HepG2 (cell line): ENCODE results near the gene CAPN12. TPM values are rescaled to one million over a fixed set of nuclear protein-coding genes. Genes with fewer than 3 reads are reported as not detected.
A peak's percentile ranks its signal among the peaks of the same experiment; 100 is the strongest.

Experiments used
- ARID4A ChIP-seq: sonication (generic); formaldehyde crosslinking; IDR thresholded peaks from 2 replicates; pipeline ENCODE4 v1.5.0; 2020; ENCODE audit warnings: mild to moderate bottlenecking, missing genetic modification reagents, borderline replicate concordance
- CERS6 ChIP-seq: sonication (generic); formaldehyde crosslinking; IDR thresholded peaks from 2 replicates; pipeline ENCODE4 v1.5.0; 2020; ENCODE audit warnings: missing genetic modification reagents
- ELK4 ChIP-seq: sonication (generic); formaldehyde crosslinking; IDR thresholded peaks from 2 replicates; pipeline ENCODE4 v1.9.0; 2021; ENCODE audit warnings: missing genetic modification reagents, borderline replicate concordance
- HDAC1 ChIP-seq: sonication (generic); formaldehyde crosslinking; IDR thresholded peaks from 2 replicates; pipeline ENCODE4 v1.5.1; 2020; ENCODE audit warnings: mild to moderate bottlenecking, missing genetic modification reagents
- HMGXB4 ChIP-seq, 2 experiments: sonication (generic) in 1 of 2; formaldehyde crosslinking in 1 of 2; IDR thresholded peaks; 2 replicates each; pipeline versions ENCODE4 v1.4.0 to v1.6.1; 2018 to 2020; ENCODE audit warnings: missing genetic modification reagents in 2 of 2, borderline replicate concordance in 1 of 2, low read depth in 1 of 2, mild to moderate bottlenecking in 1 of 2, missing biosample characterization in 1 of 2
- JUNB ChIP-seq: sonication (generic); formaldehyde crosslinking; IDR thresholded peaks from 2 replicates; pipeline ENCODE4 v1.8.0; 2022; ENCODE audit warnings: missing genetic modification reagents, mild to moderate bottlenecking, borderline replicate concordance
- KMT2A ChIP-seq: sonication (generic); formaldehyde crosslinking; IDR thresholded peaks from 2 replicates; pipeline ENCODE4 v1.4.0; 2020; ENCODE audit warnings: missing genetic modification reagents
- MEIS1 ChIP-seq: sonication (generic); formaldehyde crosslinking; IDR thresholded peaks from 2 replicates; pipeline ENCODE4 v1.9.0; 2021; ENCODE audit warnings: mild to moderate bottlenecking, missing genetic modification reagents, moderate library complexity, borderline replicate concordance
- NFYC ChIP-seq: IDR thresholded peaks from 2 replicates; pipeline ENCODE4 v1.6.1; 2016; ENCODE audit warnings: missing genetic modification reagents, missing compliant biosample characterization
- SP5 ChIP-seq: IDR thresholded peaks from 2 replicates; pipeline ENCODE4 v1.6.1; 2016; ENCODE audit warnings: low read depth, borderline replicate concordance
- XRCC5 ChIP-seq: fragments of 200-400 bp; formaldehyde crosslinking; optimal IDR thresholded peaks from 2 replicates; pipeline ENCODE3; 2017; ENCODE audit warnings: mild to moderate bottlenecking, low read length
- YEATS2 ChIP-seq: sonication (generic); formaldehyde crosslinking; IDR thresholded peaks from 2 replicates; pipeline ENCODE4 v1.4.0; 2020; ENCODE audit warnings: missing genetic modification reagents, borderline replicate concordance
- ZBTB44 ChIP-seq: sonication (generic); formaldehyde crosslinking; IDR thresholded peaks from 2 replicates; pipeline ENCODE4 v1.4.0; 2020; ENCODE audit warnings: missing genetic modification reagents
- ZNF235 ChIP-seq: sonication (generic); formaldehyde crosslinking; IDR thresholded peaks from 2 replicates; pipeline ENCODE4 v1.8.1; 2023; ENCODE audit warnings: mild to moderate bottlenecking, missing genetic modification reagents, borderline replicate concordance
- ZNF3 ChIP-seq: IDR thresholded peaks from 2 replicates; pipeline ENCODE4 v1.7.0; 2017; ENCODE audit warnings: inconsistent platforms
- ZNF576 ChIP-seq: sonication (generic); formaldehyde crosslinking; IDR thresholded peaks from 2 replicates; pipeline ENCODE4 v1.4.0; 2020; ENCODE audit warnings: mild to moderate bottlenecking, missing genetic modification reagents
- ZNF713 ChIP-seq: sonication (generic); formaldehyde crosslinking; IDR thresholded peaks from 2 replicates; pipeline ENCODE4 v1.4.0; 2020; ENCODE audit warnings: mild to moderate bottlenecking, missing genetic modification reagents
- ZNF724P ChIP-seq: sonication (generic); formaldehyde crosslinking; IDR thresholded peaks from 2 replicates; pipeline ENCODE4 v1.8.0; 2022; ENCODE audit warnings: missing genetic modification reagents, borderline replicate concordance
- polyA plus RNA-seq, 8 experiments: library from polyadenylated mRNA; depleted of rRNA in 3 of 8; stranded (reverse) in 7 of 8; unstranded in 1 of 8; fragments of >200 nt; fragmentation: Illumina TruSeq in 4 of 8; extraction: Trizol in 4 of 8; gene quantifications; 2 replicates each; pipeline versions ENCODE4 v1.2.1 to v1.2.3, GENCODE V29; 2011 to 2016; ENCODE audit warnings: low read depth in 4 of 8, missing spikeins in 1 of 8, mixed read lengths in 1 of 8; ENCODE audit not compliant: insufficient read depth in 1 of 8
- total RNA-seq, 5 experiments: library from RNA; depleted of rRNA; stranded (reverse); fragments of >200 nt; fragmentation: Illumina TruSeq; extraction: Trizol; gene quantifications; 2 replicates each; pipeline ENCODE4 v1.2.3, GENCODE V29; 2016; ENCODE audit warnings: low read depth in 1 of 5

Gene CAPN12
- total and polyA plus RNA-seq, 2 of the 13 experiments (the other 11 are each of a cell fraction or from before 2014, with no cell fraction given): 1.6 to 13.6 TPM

- no peak for TF ChIP-seq ZBTB44 (CRISPR knock-in tag)
- TF ChIP-seq ZNF576 (CRISPR knock-in tag): no peak
- no peak for TF ChIP-seq CERS6 (CRISPR knock-in tag)
- no peak for TF ChIP-seq NFYC (CRISPR knock-in tag)
- no peak for TF ChIP-seq KMT2A (CRISPR knock-in tag)
- no peak for TF ChIP-seq ARID4A (CRISPR knock-in tag)
- TF ChIP-seq XRCC5: no peak
- TF ChIP-seq ZNF3 (CRISPR knock-in tag): no peak
- no peak for TF ChIP-seq YEATS2 (CRISPR knock-in tag)
- no peak for TF ChIP-seq ZNF713 (CRISPR knock-in tag)
- 0 out of 2 replicates have a peak, but pooled peaks have one; percentile 17 for TF ChIP-seq SP5
- no peak for TF ChIP-seq HDAC1 (CRISPR knock-in tag)
- TF ChIP-seq HMGXB4 (CRISPR knock-in tag; IDR thresholded peaks at IDR 0.05; ENCODE audit: borderline replicate concordance in 1 of 2, low read depth in 1 of 2): no peak
- TF ChIP-seq ZNF724P (CRISPR knock-in tag): no peak
- TF ChIP-seq ELK4: no peak
- no peak for TF ChIP-seq ZNF235
- no peak for TF ChIP-seq MEIS1 (CRISPR knock-in tag)
- TF ChIP-seq JUNB (CRISPR knock-in tag): peak; percentile 14; the same call in 1 of the 2 replicates
Measured at GRCh38 chr19:38693380-38694223, 50.7 kb downstream of the CAPN12 start (continued).
